A549 (cell line): Measurements from ENCODE around the gene HOMER3.

Experiments used
- CBX8 ChIP-seq: fragments of 200-600 bp; sonication (generic); IDR thresholded peaks from 2 replicates; pipeline ENCODE4 v1.6.1; 2016
- CHD4 ChIP-seq: fragments of 200-600 bp; sonication (generic); IDR thresholded peaks from 2 replicates; pipeline ENCODE4 v1.6.1; 2016; ENCODE audit warnings: antibody characterized with exemption, mild to moderate bottlenecking, borderline replicate concordance
- EP300 ChIP-seq, 2 experiments: fragments of >200 bp; sonication (Bioruptor Twin); formaldehyde crosslinking; IDR thresholded peaks; 2 replicates in 1 of 2; 3 replicates in 1 of 2; pipeline ENCODE4 v1.6.1; 2016 to 2017
- ESRRA ChIP-seq: fragments of 150-350 bp; IDR thresholded peaks from 2 replicates; pipeline ENCODE4 v1.6.1; 2014; ENCODE audit warnings: mild to moderate bottlenecking, low read length, borderline replicate concordance
- JUNB ChIP-seq: fragments of >200 bp; sonication (Bioruptor Twin); formaldehyde crosslinking; IDR thresholded peaks from 2 replicates; pipeline ENCODE4 v1.6.1; 2016
- MAX ChIP-seq: IDR thresholded peaks from 2 replicates; pipeline ENCODE4 v1.6.1; 2012
- POLR2A ChIP-seq: IDR thresholded peaks from 2 replicates; pipeline ENCODE4 v1.6.1; 2012; ENCODE audit warnings: mild to moderate bottlenecking, low read length
- RAD21 ChIP-seq, 2 experiments: fragments of >200 bp in 1 of 2; sonication (Bioruptor Twin) in 1 of 2; formaldehyde crosslinking in 1 of 2; IDR thresholded peaks in 1 of 2; conservative IDR thresholded peaks in 1 of 2; 2 replicates in 1 of 2; 3 replicates in 1 of 2; pipeline ENCODE4 v1.6.1; 2012 to 2018; ENCODE audit warnings: inconsistent platforms in 1 of 2
- USF2 ChIP-seq: fragments of 450-650 bp; IDR thresholded peaks from 2 replicates; pipeline ENCODE4 v1.6.1; 2014; ENCODE audit warnings: antibody characterized with exemption
- TF ChIP-seq, protein P1 (sequence below): fragments of >200 bp; sonication (Bioruptor Twin); formaldehyde crosslinking; IDR thresholded peaks from 3 replicates; pipeline ENCODE4 v1.5.1; 2016

DNA sequence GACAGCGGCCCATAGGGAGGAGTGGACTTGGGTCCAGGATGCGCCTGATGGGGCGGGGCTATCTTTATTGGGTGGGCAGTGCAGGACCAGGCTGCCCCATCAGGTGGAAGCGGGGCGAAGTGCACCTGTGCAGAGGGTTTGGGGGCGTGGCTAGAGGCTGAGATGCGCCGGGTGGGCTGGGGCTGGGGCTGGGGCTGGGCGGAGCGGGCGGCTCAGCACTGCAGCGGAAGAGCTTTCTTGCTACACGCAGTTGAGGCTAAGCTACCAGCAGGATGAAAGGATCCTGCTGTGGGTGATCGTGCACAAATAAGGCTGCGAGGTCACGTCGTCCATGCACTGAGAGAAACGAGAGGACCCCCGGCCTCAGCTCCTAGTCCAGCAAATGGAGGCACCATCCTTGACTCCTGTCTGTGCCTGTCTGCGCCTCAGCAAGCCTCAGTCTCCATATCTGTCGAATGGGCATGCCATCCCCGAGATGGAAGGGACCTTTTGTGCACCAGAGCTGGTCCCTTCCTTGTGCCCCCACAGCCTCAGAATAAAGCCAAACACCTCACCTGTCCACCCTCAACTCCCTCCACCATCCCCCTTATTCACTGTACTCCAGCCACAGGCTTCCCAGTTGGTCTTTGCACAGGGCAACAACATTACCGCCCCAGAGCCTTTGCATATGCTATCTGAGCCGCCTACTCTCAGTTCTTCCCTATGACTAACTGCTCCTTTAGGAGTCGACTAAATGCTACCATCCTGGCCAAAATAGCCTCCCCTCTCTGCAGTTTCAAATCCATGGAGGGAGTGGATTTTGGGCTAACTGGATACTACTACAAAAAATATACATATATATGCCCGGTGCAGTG lies 21.0 kb upstream of the HOMER3 start:
- TF ChIP-seq MAX (no peak), JUNB (no peak), EP300 (IDR thresholded peaks at IDR 0.05) (no peak), CHD4 (no peak), ESRRA (no peak), POLR2A (no peak), RAD21 (conservative IDR thresholded peaks at IDR 0.05 in 1 of 2, IDR thresholded peaks at IDR 0.05 in 1 of 2) (no peak), CBX8 (no peak), USF2 (no peak)
- TF ChIP-seq, protein P1, sequence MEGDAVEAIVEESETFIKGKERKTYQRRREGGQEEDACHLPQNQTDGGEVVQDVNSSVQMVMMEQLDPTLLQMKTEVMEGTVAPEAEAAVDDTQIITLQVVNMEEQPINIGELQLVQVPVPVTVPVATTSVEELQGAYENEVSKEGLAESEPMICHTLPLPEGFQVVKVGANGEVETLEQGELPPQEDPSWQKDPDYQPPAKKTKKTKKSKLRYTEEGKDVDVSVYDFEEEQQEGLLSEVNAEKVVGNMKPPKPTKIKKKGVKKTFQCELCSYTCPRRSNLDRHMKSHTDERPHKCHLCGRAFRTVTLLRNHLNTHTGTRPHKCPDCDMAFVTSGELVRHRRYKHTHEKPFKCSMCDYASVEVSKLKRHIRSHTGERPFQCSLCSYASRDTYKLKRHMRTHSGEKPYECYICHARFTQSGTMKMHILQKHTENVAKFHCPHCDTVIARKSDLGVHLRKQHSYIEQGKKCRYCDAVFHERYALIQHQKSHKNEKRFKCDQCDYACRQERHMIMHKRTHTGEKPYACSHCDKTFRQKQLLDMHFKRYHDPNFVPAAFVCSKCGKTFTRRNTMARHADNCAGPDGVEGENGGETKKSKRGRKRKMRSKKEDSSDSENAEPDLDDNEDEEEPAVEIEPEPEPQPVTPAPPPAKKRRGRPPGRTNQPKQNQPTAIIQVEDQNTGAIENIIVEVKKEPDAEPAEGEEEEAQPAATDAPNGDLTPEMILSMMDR, result no peak
